DMS114 treated with DMSO at 0.1 percent for 48 hours (cell line): ENCODE data around the gene SLC20A1.

ENCODE experiments used
- DNase-seq: peaks from one replicate; lab custom pipeline; 2025; ENCODE audit not compliant: unreplicated experiment; lab: John Stamatoyannopoulos, UW

The SLC20A1 gene

DNA sequence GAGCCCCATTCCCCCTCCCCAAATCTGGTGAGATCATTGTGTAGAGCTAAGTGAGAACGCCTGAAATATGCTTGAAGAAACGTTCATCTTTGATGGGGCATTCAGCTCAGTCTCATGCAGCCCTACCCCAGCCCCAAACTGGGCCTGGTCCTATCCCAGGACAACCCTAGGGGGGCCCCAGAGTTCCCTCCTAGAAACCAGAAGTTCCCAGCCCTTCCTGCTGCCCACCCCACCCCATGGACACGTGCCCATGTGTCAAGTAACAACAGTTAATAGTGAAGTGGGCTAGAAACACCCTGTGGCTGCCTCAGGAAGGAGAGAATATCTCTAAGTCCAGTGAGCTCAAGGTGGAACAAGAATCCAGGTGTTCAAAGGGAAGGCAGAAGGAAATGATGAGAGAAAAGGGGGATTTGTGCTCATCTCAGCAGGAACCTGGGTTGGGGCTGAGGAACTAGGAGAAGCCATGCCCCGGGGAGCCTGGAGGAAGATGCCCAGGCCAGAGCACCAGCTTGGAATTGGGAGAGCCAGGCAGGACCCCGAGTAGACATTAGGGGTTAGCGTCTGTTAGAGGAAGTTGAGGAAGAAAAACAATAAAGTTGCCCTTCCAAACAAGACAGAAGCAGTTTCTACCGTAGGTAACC is 20.1 kb upstream of the SLC20A1 start:
- DNase-seq, result no peak

DNA sequence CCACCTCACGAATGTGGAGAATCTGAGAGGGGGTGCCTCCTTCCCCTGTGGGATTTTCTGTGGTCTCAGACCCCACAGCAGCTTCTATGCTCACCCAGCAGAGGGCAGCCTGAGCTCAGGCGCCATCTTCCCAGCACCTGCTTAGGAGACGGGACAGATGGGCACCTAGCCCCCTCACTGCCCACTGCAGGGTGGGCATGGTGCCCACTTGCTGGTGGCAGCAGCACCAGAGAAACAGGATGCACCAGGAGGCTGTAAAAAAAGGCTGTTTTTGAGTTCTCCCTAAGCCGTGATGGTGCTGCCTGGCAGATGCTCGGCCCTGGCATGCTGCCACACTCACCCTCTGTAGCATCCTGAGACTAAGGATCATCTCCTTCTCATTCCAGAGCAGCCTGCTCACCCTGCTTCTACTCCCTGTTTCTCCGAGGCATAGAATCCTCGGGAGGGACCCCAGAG is 19.1 kb upstream of the SLC20A1 start:
- DNase-seq, result no peak

DNA sequence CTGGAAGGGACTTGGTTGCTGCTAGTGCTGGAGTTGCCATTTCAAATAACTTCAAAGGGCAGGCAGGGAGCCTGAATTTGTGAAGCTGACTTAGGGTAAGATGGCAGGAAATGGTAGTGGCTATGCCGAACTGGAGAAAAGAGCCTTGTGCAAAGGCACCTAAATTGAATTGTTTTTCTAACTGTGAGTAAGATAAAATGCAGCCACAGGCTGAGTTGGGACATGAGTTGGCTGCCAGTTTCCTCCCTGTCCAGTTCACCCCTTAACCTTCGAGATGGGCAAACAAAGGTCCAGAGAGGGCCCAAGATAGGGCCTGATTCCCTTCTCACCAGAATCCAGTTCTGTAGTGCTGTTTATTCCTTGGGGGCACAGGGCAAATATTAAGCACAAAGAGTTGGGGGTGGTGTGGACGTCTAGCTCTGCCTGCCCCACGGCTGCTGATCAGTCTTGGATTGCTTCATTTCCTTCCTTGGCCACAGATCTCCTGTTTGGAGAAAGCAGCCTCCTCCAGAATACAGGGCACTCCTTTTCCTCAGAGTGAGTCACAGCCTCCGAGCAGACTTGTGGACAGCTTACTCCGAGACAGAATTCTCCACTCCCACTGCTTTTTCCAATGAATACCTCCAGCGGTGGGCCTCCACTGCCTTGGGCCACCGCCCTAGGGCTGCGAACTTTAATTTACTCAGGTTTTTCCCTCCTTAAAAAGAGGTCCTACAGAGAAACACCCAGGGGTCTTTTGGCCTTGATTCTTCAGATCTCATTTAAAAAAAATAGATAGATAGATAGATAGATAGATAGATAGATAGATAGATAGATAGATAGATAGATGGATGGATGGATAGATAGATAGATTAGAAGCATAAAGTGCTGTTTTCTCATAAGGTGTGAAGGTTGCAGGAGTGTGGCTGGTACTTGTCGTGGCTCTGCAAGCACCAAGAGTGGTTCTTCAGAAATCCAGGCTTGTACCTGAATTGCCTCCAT is 18.4 kb upstream of the SLC20A1 start:
- DNase-seq, result no peak

GRCh38 chr2:112629224-112629623 is 16.5 kb upstream of the SLC20A1 start:
- DNase-seq, result no peak

- no peak for DNase-seq
Observed at GRCh38 chr2:112629823-112630222, 15.9 kb upstream of the SLC20A1 start.

GRCh38 chr2:112630268-112630667 is 15.5 kb upstream of the SLC20A1 start:
- no peak for DNase-seq

- no peak for DNase-seq
Observed at GRCh38 chr2:112633708-112634107, 12.0 kb upstream of the SLC20A1 start.

- no peak for DNase-seq
Observed at GRCh38 chr2:112634153-112634873, 11.4 kb upstream of the SLC20A1 start.

GRCh38 chr2:112634874-112635157 is 10.9 kb upstream of the SLC20A1 start:
- no peak for DNase-seq

GRCh38 chr2:112636605-112637288 is 9.0 kb upstream of the SLC20A1 start:
- no peak for DNase-seq

GRCh38 chr2:112637289-112637660 is 8.5 kb upstream of the SLC20A1 start:
- no peak for DNase-seq

- no peak for DNase-seq
Observed at GRCh38 chr2:112639936-112640335, 5.8 kb upstream of the SLC20A1 start.

DNA sequence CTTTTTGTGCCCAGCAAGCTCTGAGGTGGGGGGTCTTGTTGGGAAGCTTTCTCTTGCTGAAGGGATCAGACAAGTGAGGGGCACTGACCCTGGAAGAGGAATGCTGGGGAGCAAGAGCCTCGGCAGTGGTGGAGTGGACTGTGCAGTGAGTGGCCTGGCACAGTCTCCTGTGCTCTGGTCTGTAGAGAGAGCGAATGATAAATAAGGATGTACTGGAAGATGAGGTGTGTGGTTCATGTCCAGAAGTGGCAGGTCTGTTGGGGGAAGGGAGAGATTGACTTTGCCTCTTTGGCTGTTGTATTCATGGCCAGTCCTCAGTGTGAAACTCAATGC is 5.3 kb upstream of the SLC20A1 start:
- no peak for DNase-seq

GRCh38 chr2:112640800-112641675 is 4.7 kb upstream of the SLC20A1 start:
- no peak for DNase-seq

DNA sequence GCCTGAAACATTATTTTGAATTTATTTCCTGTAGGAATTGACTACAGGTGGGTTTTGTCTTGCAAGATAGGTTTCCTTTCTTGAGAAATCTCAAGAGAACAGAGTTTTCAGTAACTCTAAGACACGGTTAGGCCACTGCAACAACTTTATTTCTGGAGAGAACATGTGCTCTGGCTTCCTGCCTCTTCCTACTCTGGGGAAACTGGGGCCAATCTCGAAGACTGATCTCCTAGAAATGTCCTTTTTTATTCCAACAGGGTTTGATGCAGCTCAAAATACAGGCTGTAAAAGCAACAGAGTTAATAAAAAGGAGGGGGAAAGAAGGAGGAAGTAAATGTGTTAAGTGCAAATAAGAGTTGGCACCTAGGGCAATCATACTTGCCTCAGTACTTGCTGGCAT is 4.0 kb upstream of the SLC20A1 start:
- no peak for DNase-seq

GRCh38 chr2:112642561-112642960 is 3.2 kb upstream of the SLC20A1 start:
- DNase-seq, result no peak

- DNase-seq, result no peak
Observed at GRCh38 chr2:112642966-112643365, 2.8 kb upstream of the SLC20A1 start.

- no peak for DNase-seq
Observed at GRCh38 chr2:112643488-112643887, 2.3 kb upstream of the SLC20A1 start.

- no peak for DNase-seq
Observed at GRCh38 chr2:112644155-112644932, 1.4 kb upstream of the SLC20A1 start.

DNA sequence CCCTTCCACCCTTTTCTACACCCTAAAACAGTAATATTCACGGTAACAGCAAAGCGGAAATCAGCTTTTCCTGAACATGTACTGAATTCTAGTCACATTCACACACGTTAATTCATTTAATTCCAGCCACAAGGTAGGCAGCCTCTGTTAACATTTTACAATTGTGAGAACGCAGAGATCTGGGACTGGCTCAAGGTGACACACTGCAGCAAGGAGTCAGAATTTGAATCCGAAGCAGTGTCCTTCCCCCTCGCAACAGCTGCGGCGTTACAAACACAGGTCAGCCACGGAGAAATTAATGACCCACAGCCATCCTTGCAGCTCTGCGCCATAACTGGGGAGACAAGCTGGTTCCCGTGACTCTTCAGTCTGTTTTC is 818 bp upstream of the SLC20A1 start:
- no peak for DNase-seq
